Nephron (organoid): Measurements from ENCODE around the gene SPATA46.

Source experiments
- H3K27ac Mint-ChIP-seq, 3 experiments: 2 replicates each; pipeline ENCODE4 v1.8.0; 2020; ENCODE audit warnings: mixed read lengths in 3 of 3, mild to moderate bottlenecking in 2 of 3, moderate library complexity in 1 of 3
- H3K27me3 Mint-ChIP-seq: 2 replicates; pipeline ENCODE4 v1.8.0; 2021; ENCODE audit warnings: low read depth, mild to moderate bottlenecking, moderate library complexity, mixed read lengths
- H3K36me3 Mint-ChIP-seq: 2 replicates; pipeline ENCODE4 v1.8.0; 2020; ENCODE audit warnings: low read depth, mixed read lengths
- H3K4me1 Mint-ChIP-seq: 2 replicates; pipeline ENCODE4 v1.8.0; 2020; ENCODE audit warnings: mixed read lengths
- H3K4me3 Mint-ChIP-seq, 3 experiments: 2 replicates each; pipeline ENCODE4 v1.8.0; 2020; ENCODE audit warnings: mild to moderate bottlenecking in 3 of 3, mixed read lengths in 3 of 3, moderate library complexity in 2 of 3
- H3K9me3 Mint-ChIP-seq: 2 replicates; pipeline ENCODE4 v1.8.0; 2020; ENCODE audit warnings: mixed read lengths
- TF ChIP-seq, protein P1 (sequence below), 3 experiments: fragments of 200-600 bp; sonication (generic); IDR thresholded peaks; one replicate each; pipeline ENCODE4 v1.5.0; 2021; ENCODE audit warnings: antibody characterized with exemption in 3 of 3; ENCODE audit not compliant: unreplicated experiment in 3 of 3

SPATA46 gene

DNA sequence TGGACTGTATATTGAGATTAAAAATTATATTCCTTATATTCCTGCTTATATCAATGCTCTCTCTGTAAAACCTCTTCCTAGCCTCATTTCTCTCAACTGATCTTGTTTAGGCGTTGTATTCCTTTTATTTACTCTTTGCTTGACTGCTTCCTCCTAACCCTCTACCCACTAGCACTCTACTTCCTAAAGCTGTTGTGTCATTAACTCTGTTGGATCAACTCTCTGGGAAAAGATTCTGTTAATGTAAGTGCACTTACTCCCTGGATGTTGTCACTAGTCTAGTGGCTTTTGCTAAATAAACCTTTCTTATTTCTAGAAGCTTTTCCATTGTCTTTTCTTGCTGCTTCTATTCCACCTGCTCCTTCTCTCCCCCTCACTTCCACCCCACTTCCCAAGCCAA, 6.5 kb downstream of the SPATA46 start:
- no peaks in the 10 kb centered on the region for H3K9me3 Mint-ChIP-seq
- H3K27me3 Mint-ChIP-seq: no peaks in the 10 kb centered on the region
- H3K4me3 Mint-ChIP-seq: no peak overlapping the region
- H3K36me3 Mint-ChIP-seq: peaks cover 6% of the 10 kb centered on the region
- TF ChIP-seq, protein P1, sequence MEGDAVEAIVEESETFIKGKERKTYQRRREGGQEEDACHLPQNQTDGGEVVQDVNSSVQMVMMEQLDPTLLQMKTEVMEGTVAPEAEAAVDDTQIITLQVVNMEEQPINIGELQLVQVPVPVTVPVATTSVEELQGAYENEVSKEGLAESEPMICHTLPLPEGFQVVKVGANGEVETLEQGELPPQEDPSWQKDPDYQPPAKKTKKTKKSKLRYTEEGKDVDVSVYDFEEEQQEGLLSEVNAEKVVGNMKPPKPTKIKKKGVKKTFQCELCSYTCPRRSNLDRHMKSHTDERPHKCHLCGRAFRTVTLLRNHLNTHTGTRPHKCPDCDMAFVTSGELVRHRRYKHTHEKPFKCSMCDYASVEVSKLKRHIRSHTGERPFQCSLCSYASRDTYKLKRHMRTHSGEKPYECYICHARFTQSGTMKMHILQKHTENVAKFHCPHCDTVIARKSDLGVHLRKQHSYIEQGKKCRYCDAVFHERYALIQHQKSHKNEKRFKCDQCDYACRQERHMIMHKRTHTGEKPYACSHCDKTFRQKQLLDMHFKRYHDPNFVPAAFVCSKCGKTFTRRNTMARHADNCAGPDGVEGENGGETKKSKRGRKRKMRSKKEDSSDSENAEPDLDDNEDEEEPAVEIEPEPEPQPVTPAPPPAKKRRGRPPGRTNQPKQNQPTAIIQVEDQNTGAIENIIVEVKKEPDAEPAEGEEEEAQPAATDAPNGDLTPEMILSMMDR (IDR thresholded peaks at IDR 0.05; ENCODE audit: unreplicated experiment in 3 of 3): no peak
- no peak overlapping the region for H3K27ac Mint-ChIP-seq
- no peaks in the 10 kb centered on the region for H3K4me1 Mint-ChIP-seq

DNA sequence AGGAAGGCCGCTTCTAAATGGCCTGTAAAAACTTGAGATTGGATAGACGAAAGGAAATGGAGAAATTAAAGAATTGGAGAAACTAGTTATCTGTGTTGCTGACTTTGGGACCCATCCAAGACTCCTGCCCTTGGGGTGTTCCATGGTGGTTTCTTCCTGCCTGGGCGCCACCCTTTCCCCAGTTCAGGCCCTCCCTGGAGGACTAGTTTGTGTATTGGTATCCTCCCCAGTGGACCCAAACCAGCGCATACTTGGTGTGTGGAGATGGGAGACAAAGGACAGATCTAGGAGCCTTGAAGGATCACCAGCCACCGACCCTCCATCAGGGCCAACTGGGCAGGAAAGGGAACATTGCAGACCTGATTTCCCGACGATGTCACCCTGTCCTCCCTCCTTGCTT, 7.1 kb downstream of the SPATA46 start:
- Mint-ChIP-seq H3K27ac (no peak overlapping the region), H3K9me3 (no peaks in the 10 kb centered on the region), H3K4me3 (no peak overlapping the region), H3K4me1 (peaks cover 4% of the 10 kb centered on the region), H3K27me3 (no peaks in the 10 kb centered on the region), H3K36me3 (peaks cover 6% of the 10 kb centered on the region)
- TF ChIP-seq, protein P1 (IDR thresholded peaks at IDR 0.05; ENCODE audit: unreplicated experiment in 3 of 3): no peak

DNA sequence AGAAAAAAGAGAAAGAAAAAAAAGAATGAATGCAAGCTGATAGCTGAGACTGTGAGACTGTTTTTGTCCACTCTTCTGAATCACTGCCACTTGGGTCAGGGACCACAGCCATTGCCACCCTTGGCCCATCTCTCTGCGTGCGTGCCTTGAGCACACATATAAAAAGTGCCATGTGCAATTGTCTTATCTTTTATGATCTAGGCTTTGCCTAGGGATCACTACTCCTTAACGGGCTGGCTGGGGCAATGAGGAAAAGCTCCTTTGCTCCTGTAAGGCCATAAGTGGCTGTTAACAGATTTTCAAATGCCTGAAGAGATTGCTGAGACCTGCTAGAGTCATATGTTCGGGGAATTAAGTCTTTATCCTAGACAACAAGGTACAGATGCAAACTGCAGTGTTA, 8.2 kb downstream of the SPATA46 start:
- Mint-ChIP-seq H3K36me3 (peaks cover 4% of the 10 kb centered on the region), H3K27me3 (no peaks in the 10 kb centered on the region), H3K4me1 (peaks cover 11% of the 10 kb centered on the region), H3K9me3 (no peaks in the 10 kb centered on the region), H3K4me3 (no peak overlapping the region), H3K27ac (peak overlapping the region in 1 of 3 experiments; percentile 84)
- TF ChIP-seq, protein P1 (IDR thresholded peaks at IDR 0.05; ENCODE audit: unreplicated experiment in 3 of 3): no peak

DNA sequence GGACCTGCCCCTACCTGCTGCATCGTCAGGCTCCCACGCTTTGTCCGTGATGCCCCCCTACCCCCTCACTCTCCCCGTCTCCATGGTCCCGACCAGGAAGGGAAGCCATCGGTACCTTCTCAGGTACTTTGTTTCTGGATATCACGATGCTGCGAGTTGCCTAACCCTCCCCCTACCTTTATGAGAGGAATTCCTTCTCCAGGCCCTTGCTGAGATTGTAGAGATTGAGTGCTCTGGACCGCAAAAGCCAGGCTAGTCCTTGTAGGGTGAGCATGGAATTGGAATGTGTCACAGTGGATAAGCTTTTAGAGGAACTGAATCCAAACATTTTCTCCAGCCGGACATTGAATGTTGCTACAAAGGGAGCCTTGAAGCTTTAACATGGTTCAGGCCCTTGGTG, 8.9 kb downstream of the SPATA46 start:
- no peaks in the 10 kb centered on the region for H3K27me3 Mint-ChIP-seq
- peaks cover 3% of the 10 kb centered on the region for H3K36me3 Mint-ChIP-seq
- H3K9me3 Mint-ChIP-seq: no peaks in the 10 kb centered on the region

DNA sequence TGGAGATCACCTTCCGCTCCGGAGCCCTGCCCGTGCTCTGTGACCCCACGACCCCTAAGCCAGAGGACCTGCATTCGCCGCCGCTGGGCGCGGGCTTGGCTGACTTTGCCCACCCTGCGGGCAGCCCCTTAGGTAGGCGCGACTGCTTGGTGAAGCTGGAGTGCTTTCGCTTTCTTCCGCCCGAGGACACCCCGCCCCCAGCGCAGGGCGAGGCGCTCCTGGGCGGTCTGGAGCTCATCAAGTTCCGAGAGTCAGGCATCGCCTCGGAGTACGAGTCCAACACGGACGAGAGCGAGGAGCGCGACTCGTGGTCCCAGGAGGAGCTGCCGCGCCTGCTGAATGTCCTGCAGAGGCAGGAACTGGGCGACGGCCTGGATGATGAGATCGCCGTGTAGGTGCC, 9.6 kb downstream of the SPATA46 start:
- H3K4me3 Mint-ChIP-seq: no peak overlapping the region
- no peaks in the 10 kb centered on the region for H3K36me3 Mint-ChIP-seq
- H3K4me1 Mint-ChIP-seq: peaks cover 11% of the 10 kb centered on the region
- H3K9me3 Mint-ChIP-seq: no peaks in the 10 kb centered on the region
- TF ChIP-seq, protein P1 (IDR thresholded peaks at IDR 0.05; ENCODE audit: unreplicated experiment in 3 of 3): no peak
- H3K27me3 Mint-ChIP-seq: no peaks in the 10 kb centered on the region
- H3K27ac Mint-ChIP-seq: no peak overlapping the region

More for the DNA sequence above, 8.9 kb downstream of the SPATA46 start:
- TF ChIP-seq, protein P1 (IDR thresholded peaks at IDR 0.05; ENCODE audit: unreplicated experiment in 3 of 3): no peak
- peak overlapping the region in 2 of 3 experiments; percentile 65 to 84 for H3K27ac Mint-ChIP-seq
- peaks cover 11% of the 10 kb centered on the region for H3K4me1 Mint-ChIP-seq
- no peak overlapping the region for H3K4me3 Mint-ChIP-seq

DNA sequence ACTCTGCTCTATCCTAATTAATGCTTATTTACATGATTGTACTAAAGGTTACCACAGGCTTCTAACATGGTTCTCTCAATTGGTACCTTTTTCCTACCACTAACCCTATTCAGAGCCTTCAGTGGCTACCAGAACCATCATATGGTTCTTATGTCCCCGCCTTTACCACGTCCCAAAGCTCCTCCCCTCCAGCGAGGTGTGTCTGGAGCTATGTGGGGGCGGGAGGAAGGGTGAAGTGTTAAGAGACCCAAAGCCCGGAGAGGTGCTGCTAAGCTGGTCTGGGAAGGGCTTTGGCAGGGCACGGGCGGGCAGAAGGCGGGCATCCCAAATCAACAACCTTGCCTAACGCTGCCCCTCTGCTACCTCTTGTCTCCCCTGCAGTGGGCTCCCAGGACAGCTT, 10.0 kb downstream of the SPATA46 start:
- TF ChIP-seq, protein P1 (IDR thresholded peaks at IDR 0.05; ENCODE audit: unreplicated experiment in 3 of 3): no peak
- Mint-ChIP-seq H3K36me3 (no peaks in the 10 kb centered on the region), H3K4me3 (no peak overlapping the region), H3K27me3 (no peaks in the 10 kb centered on the region), H3K9me3 (no peaks in the 10 kb centered on the region), H3K27ac (no peak overlapping the region), H3K4me1 (peaks cover 11% of the 10 kb centered on the region)
